Measurements from ENCODE around the gene ZNF14. TPM values are rescaled to one million over a fixed set of nuclear protein-coding genes. Genes with fewer than 3 reads are reported as not detected.

Gene ZNF14
- polyA plus RNA-seq, 3 donors = 0.88 to 2.1 (median 1.2) TPM

- peak overlapping the region in 1 of 3 experiments; percentile 10 for H3K4me3 ChIP-seq (replicated peaks in 1 of 3; ENCODE audit: low read depth in 2 of 3, low read length in 3 of 3)
- no peaks in the 10 kb centered on the region for H4K20me1 ChIP-seq (ENCODE audit: insufficient read depth, low read length)
- WGBS (ENCODE audit: insufficient coverage) = 100% methylated on average over 1 of the region's 2 CpGs
- no peaks in the 10 kb centered on the region for H3K27me3 ChIP-seq (ENCODE audit: control insufficient read depth in 2 of 2, insufficient read depth in 2 of 2, low read length in 2 of 2)
- H3K4me1 Mint-ChIP-seq = no peaks in the 10 kb centered on the region
- no peak for DNase-seq
- no peak overlapping the region for H3K4me3 Mint-ChIP-seq
- H3K9ac ChIP-seq (ENCODE audit: insufficient read depth, low read length, poor library complexity, severe bottlenecking) = no peak overlapping the region
- H3K27ac ChIP-seq (ENCODE audit: low read depth in 1 of 2, low read length in 2 of 2) = no peak overlapping the region
- H3K27ac Mint-ChIP-seq = no peak overlapping the region
- peaks cover 0 to 16% of the 10 kb centered on the region in 2 donors for H3K36me3 ChIP-seq (replicated peaks in 1 of 2; ENCODE audit: control insufficient read depth in 1 of 2, insufficient read depth in 2 of 2, low read length in 2 of 2)
- H3K4me1 ChIP-seq (ENCODE audit: control insufficient read depth in 1 of 2, insufficient read depth in 2 of 2, low read length in 2 of 2) = no peaks in the 10 kb centered on the region
- H3K9me3 Mint-ChIP-seq = peaks cover 58 to 98% (median 92%) of the 10 kb centered on the region in 7 donors
- H3K27me3 Mint-ChIP-seq (ENCODE audit: low read depth in 3 of 3) = no peaks in the 10 kb centered on the region
- intact Hi-C loops (cut with micrococcal nuclease) = no loop called here
- H3K9me3 ChIP-seq (replicated peaks in 1 of 2; ENCODE audit: control insufficient read depth in 1 of 2, insufficient read depth in 1 of 2, low read length in 2 of 2) = peaks cover 49 to 85% of the 10 kb centered on the region in 2 donors
- H3K36me3 Mint-ChIP-seq = peaks cover 15 to 17% of the 10 kb centered on the region in 2 donors
- H2AFZ ChIP-seq (ENCODE audit: insufficient read depth, low read depth, low read length, poor library complexity, severe bottlenecking) = no peak overlapping the region
- H3K79me2 ChIP-seq (ENCODE audit: insufficient read depth, low read length) = peaks cover 24% of the 10 kb centered on the region
- no peak overlapping the region for H3K4me2 ChIP-seq (replicated peaks; ENCODE audit: extremely low read depth, low read length, poor library complexity, severe bottlenecking)
- no peak for TF ChIP-seq CTCF (IDR thresholded peaks at IDR 0.05)
These were observed 11.0 kb downstream of the ZNF14 start for GRCh38 chr19:19721896-19722295.

GRCh38 chr19:19719798-19720197 is 13.1 kb downstream of the ZNF14 start:
- WGBS (ENCODE audit: insufficient coverage) = no CpG with 5 or more reads among the region's 2 CpGs

More at GRCh38 chr19:19719798-19720197, 13.1 kb downstream of the ZNF14 start:
- no peak overlapping the region for H3K4me3 Mint-ChIP-seq
- peaks cover 68 to 97% (median 93%) of the 10 kb centered on the region in 7 donors for H3K9me3 Mint-ChIP-seq
- no peak overlapping the region for H3K27ac Mint-ChIP-seq
- no peak overlapping the region for H3K4me2 ChIP-seq (replicated peaks; ENCODE audit: extremely low read depth, low read length, poor library complexity, severe bottlenecking)
- H3K4me1 ChIP-seq (ENCODE audit: control insufficient read depth in 1 of 2, insufficient read depth in 2 of 2, low read length in 2 of 2) = no peaks in the 10 kb centered on the region
- H2AFZ ChIP-seq (ENCODE audit: insufficient read depth, low read depth, low read length, poor library complexity, severe bottlenecking) = no peak overlapping the region
- no peaks in the 10 kb centered on the region for H4K20me1 ChIP-seq (ENCODE audit: insufficient read depth, low read length)
- intact Hi-C loops (cut with micrococcal nuclease) = no loop called here
- no peak for DNase-seq
- peak overlapping the region in 1 of 3 experiments; percentile 2 for H3K4me3 ChIP-seq (replicated peaks in 1 of 3; ENCODE audit: low read depth in 2 of 3, low read length in 3 of 3)
- H3K36me3 ChIP-seq (replicated peaks in 1 of 2; ENCODE audit: control insufficient read depth in 1 of 2, insufficient read depth in 2 of 2, low read length in 2 of 2) = peaks cover 0 to 28% of the 10 kb centered on the region in 2 donors
- H3K27ac ChIP-seq (ENCODE audit: low read depth in 1 of 2, low read length in 2 of 2) = no peak overlapping the region
- no peak for TF ChIP-seq CTCF (IDR thresholded peaks at IDR 0.05)
- peaks cover 28% of the 10 kb centered on the region for H3K79me2 ChIP-seq (ENCODE audit: insufficient read depth, low read length)
- no peak overlapping the region for H3K9ac ChIP-seq (ENCODE audit: insufficient read depth, low read length, poor library complexity, severe bottlenecking)
- no peaks in the 10 kb centered on the region for H3K27me3 ChIP-seq (ENCODE audit: control insufficient read depth in 2 of 2, insufficient read depth in 2 of 2, low read length in 2 of 2)
- no peaks in the 10 kb centered on the region for H3K4me1 Mint-ChIP-seq
- peaks cover 56 to 85% of the 10 kb centered on the region in 2 donors for H3K9me3 ChIP-seq (replicated peaks in 1 of 2; ENCODE audit: control insufficient read depth in 1 of 2, insufficient read depth in 1 of 2, low read length in 2 of 2)
- peaks cover 15 to 24% of the 10 kb centered on the region in 2 donors for H3K36me3 Mint-ChIP-seq
- no peaks in the 10 kb centered on the region for H3K27me3 Mint-ChIP-seq (ENCODE audit: low read depth in 3 of 3)
